Measurements from ENCODE around the gene UMOD.

DNA sequence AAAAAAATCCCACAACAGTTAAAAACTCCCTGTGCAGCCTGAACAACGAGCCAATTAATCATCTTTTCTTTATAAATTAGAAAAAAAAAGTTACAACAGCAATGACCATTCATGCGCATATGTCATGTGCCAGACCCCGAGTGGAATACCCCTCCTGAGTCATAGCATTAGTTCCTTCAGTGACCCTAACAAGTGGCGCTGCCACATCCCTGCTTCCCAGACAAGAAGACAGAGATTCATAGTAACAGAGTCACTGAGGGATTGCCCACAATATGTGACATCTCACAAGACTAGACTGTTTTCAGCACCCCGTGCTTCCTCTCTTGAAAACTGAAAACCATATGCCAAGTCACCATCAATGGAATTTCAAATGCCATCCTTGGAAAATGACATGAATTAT, 7.9 kb downstream of the UMOD start:
- TF ChIP-seq POLR2A (IDR thresholded peaks at IDR 0.05; ENCODE audit: low read depth, low read length) (no peak), TAF1 (IDR thresholded peaks at IDR 0.05; ENCODE audit: low read depth, low read length) (no peak), POLR2AphosphoS5 (IDR thresholded peaks at IDR 0.05; ENCODE audit: low read depth, low read length) (no peak)

All from GM12891 (cell line).